C4-2B (cell line): ENCODE measurements around the gene FUOM.

Experiments used
- H3K27ac ChIP-seq: fragments of 450-650 bp; 2 replicates; pipeline ENCODE4 v1.5.1; 2017
- CTCF ChIP-seq: fragments of 450-650 bp; conservative IDR thresholded peaks from 2 replicates; pipeline ENCODE4 v1.5.1; 2017; ENCODE audit warnings: mild to moderate bottlenecking
- ZFX ChIP-seq: fragments of 450-650 bp; IDR thresholded peaks from 2 replicates; pipeline ENCODE4 v1.6.1; 2017

The FUOM gene

GRCh38 chr10:133353202-133353959 lies 4.4 kb downstream of the FUOM start:
- TF ChIP-seq ZFX, result no peak
- TF ChIP-seq CTCF, result no peak
- H3K27ac ChIP-seq, result no peak overlapping the region

- no peak overlapping the region for H3K27ac ChIP-seq
- TF ChIP-seq CTCF (no peak), ZFX (no peak)
Measured at GRCh38 chr10:133351408-133352318, 6.2 kb downstream of the FUOM start.

GRCh38 chr10:133350950-133351329 lies 6.9 kb downstream of the FUOM start:
- TF ChIP-seq CTCF (no peak), ZFX (no peak)
- no peak overlapping the region for H3K27ac ChIP-seq

- no peak for TF ChIP-seq CTCF
- no peak overlapping the region for H3K27ac ChIP-seq
Measured at GRCh38 chr10:133350283-133350949, 7.4 kb downstream of the FUOM start.

GRCh38 chr10:133349577-133350011 lies 8.2 kb downstream of the FUOM start:
- TF ChIP-seq CTCF, result no peak
- TF ChIP-seq ZFX, result no peak
- no peak overlapping the region for H3K27ac ChIP-seq

GRCh38 chr10:133349160-133349568 lies 8.7 kb downstream of the FUOM start:
- no peak overlapping the region for H3K27ac ChIP-seq
- TF ChIP-seq ZFX (no peak), CTCF (no peak)
